Cardiac fibroblast (primary cell): ENCODE measurements around the gene PSG2.
"Not testable (repeated sequence)": the region's sequence is repeated elsewhere in the genome, so short reads cannot be mapped to it uniquely, and the experiment has no call there.

Source experiments
- DNase-seq, 2 donors: peaks; one replicate each; pipeline versions ENCODE4 v3.0.0 to v3.0.0-alpha.2; 2010; ENCODE audit warnings: low read depth in 2 of 2
- H3K4me3 ChIP-seq, 2 donors: replicated peaks in 1 of 2; 1 replicate in 1 of 2; 2 replicates in 1 of 2; pipeline ENCODE4 v1.5.1; 2011; ENCODE audit warnings: low read depth in 2 of 2, low read length in 2 of 2, mild to moderate bottlenecking in 2 of 2, moderate library complexity in 1 of 2
- TF ChIP-seq, protein P1 (sequence below): IDR thresholded peaks from one replicate; pipeline ENCODE4 v1.5.1; 2011; ENCODE audit warnings: low read depth, mild to moderate bottlenecking, low read length, inconsistent platforms

PSG2 gene

DNA sequence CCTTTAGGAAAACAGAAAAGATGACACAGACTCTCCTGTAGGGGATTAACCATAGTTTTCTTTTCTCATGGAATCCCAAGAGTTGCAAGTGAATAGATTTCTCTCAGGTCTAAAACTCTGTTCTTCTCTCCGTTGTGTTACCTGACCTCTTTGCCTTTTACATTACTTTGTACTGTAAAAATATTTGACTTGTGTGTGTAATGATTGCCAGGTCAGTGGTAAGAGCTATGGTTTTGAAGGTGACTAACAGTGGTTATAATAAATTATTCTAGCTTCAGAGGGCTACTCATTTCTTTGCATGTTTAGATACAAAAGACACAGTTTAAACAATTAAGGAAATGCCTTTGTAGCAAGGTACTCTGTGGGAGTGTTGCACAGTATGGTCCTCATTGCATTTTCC is 23.0 kb upstream of the PSG2 start:
- no peak overlapping the region for H3K4me3 ChIP-seq
- TF ChIP-seq, protein P1, sequence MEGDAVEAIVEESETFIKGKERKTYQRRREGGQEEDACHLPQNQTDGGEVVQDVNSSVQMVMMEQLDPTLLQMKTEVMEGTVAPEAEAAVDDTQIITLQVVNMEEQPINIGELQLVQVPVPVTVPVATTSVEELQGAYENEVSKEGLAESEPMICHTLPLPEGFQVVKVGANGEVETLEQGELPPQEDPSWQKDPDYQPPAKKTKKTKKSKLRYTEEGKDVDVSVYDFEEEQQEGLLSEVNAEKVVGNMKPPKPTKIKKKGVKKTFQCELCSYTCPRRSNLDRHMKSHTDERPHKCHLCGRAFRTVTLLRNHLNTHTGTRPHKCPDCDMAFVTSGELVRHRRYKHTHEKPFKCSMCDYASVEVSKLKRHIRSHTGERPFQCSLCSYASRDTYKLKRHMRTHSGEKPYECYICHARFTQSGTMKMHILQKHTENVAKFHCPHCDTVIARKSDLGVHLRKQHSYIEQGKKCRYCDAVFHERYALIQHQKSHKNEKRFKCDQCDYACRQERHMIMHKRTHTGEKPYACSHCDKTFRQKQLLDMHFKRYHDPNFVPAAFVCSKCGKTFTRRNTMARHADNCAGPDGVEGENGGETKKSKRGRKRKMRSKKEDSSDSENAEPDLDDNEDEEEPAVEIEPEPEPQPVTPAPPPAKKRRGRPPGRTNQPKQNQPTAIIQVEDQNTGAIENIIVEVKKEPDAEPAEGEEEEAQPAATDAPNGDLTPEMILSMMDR, result no peak
- no peak for DNase-seq

DNA sequence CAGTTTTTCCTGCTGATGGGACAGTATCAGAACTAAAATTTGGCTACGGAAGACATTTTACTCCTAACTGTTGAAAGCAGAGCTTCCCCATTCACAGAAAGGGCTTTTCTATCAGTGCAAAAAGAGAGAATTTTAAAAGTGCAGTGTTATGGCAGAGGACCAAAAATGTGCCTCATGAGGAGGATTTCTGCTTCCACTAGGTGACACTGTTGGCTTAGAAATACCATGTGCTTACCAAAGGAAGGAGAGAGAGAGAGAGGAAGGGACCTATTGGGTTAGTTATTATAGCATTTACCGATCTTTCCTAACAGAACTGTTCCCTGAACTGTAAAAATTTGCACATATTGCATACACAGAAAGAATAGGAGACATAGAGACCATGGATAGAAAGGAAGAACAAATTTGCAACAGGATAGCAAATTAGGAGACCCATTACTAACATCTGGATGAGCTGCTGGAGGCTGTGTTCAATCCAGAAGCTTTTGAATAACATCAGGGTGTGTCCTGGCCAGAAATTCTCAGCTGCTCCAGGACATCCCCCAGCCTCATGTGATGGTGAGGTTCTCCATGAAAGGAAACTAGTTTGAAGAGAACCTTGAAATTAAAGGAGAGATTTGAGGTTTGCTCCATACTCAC is 21.8 kb upstream of the PSG2 start:
- TF ChIP-seq, protein P1, result peak; percentile 70
- peak; percentile 55 to 90 for DNase-seq
- H3K4me3 ChIP-seq, result not testable (repeated sequence)

DNA sequence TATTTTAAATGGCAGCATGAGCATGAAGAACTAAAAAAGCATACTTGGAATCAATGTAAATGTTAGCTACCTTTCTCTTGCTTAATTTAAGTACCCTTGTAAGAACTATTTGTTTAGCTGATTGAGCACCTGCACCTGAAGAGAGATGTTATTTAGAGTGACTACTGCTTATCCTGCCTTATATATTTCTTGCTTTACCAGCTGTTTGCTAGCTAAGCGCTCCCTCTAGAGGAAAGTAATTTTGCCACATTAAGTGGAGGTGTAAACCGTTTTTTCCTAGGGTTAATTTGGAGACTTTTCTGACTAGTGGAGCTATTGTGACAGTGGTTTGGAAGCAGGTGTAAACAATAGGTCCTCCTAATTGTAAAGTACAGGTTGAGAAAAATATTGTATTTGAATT is 19.4 kb upstream of the PSG2 start:
- TF ChIP-seq, protein P1, result peak; percentile 12
- H3K4me3 ChIP-seq, result no peak overlapping the region
- DNase-seq, result no peak

DNA sequence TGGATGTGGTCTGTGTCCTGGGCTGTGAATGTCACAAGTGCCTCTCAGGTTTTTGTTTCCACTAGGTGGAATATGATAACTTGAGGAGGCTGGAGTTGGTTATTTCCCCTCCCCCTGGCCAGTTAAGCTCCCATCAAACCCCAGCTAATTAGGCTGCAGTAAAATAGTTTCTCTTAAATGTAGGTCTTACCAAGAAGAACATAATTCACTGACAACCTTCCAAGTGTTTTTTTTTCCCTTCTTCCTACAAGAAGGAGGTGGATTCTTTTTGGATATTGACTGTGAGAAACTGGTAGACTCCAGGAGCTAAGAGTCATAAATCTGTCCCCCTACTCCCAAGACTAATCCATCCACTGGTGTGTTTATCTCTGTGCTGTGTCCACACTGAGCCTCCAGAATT is 15.9 kb upstream of the PSG2 start:
- H3K4me3 ChIP-seq, DNase-seq: not testable (repeated sequence)

DNA sequence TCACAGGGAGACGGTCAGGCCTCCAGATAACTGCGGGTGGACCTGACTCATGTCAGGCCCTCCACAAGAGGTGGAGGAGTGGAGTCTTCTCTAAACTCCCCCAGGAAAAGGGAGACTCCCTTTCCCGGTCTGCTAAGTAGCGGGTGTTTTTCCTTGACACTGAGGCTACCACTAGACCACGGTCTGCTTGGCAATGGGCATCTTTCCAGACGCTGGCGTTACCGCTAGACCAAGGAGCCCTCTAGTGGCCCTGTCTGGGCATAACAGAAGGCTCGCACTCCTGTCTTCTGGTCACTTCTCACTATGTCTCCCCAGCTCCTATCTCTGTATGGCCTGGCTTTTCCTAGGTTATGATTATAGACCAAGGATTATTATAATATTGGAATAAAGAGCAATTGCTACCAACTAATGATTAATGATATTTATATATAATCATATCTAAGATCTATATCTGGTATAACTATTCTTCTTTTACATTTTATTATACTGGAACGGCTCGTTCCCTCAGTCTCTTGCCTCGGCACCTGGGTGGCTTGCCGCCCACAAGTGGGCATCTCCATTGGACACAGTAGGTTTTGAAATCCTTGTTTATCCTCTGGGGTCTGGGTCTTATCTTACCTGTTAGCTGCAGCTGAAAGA is 5.3 kb upstream of the PSG2 start:
- TF ChIP-seq, protein P1, result peak; percentile 62
- H3K4me3 ChIP-seq, result not testable (repeated sequence)
- DNase-seq, result peak; percentile 74 to 75

DNA sequence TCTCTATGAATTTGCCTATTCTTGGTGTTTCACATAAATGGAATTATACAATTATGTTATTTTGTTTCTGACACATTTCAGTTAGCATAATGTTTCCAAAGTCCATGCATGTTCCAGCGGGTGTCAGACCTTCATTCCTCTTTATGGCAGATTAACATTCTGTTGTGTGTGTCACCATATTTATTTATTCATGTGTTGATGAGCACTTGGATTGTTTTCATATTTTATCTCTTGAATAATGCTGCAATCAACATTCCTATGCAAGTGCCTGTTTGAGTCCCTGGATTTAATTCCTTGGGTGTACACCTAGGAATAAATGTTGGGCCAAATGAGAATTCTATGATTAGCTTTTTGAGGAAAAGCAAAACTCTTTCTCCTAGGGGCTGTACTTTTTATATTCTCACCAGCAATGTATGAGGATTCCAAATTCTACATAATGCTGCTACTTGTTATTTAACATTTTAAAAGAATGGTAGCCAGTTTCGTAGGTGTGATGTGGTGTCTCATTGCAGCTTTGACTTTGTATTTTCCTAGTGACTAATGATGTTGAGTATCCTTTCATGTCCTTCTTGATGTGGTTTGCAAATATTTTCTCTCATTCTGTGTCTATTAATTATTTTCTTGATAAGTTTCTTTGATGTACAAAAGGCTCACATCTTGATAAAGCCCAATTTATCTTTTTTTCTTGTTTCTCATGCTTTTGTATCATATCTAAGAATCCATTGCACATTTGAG is 3.5 kb upstream of the PSG2 start:
- H3K4me3 ChIP-seq, DNase-seq: not testable (repeated sequence)

DNA sequence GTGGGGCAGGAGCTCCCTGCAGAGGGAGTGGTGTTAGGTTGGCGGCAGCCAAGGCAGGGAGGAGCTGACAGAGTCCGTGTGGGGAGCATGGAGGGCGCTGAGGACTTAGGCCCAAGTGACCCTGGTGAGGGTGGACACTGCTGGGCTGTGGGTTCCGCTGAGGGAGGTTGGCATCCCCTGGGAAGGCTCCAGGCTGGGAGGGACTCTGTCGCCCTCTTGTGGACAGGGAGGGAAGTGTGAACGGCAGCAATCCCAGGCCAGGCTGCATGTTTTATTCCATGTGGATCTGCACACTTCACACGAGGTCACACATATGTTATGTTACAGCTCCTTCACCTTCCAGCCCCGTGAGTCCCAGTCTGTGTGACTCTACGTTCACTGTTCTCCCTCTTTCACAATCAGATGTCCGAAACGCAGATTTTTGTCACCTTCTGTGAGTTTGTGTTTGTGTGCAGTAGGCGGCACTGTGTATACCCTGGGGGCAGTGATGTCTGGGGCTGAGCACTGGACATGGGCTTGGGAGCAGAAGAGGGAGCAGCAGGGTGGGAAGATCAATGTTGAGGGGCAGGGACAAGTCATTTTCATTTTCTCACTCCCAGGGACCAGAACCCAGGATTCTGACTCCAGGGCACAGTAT is 1.8 kb upstream of the PSG2 start:
- TF ChIP-seq, protein P1, result peak; percentile 64
- H3K4me3 ChIP-seq, result not testable (repeated sequence)
- peak in 1 of 2 donors; percentile 33 for DNase-seq

DNA sequence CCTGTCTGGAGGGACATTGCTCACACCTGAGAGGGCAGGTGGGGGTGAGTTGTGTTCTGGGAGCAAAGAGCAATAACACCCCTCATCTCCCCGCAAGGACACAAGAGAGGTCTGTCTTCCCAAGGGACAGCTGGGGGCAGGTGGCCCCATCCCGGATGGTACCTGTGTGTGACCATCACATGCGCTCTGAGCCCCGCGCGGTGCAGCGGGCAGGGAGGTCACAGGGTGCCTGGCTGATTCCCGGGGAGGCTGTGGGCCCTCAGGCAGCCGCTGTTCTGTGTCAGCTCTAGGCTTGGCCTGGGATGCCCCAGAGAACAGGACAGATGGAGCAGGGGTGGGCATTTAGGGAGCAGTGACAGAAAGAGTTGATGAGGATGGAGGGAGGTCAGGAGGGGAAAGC is 1.2 kb upstream of the PSG2 start:
- DNase-seq, H3K4me3 ChIP-seq: not testable (repeated sequence)
